ENCODE results near the gene BMP7. TPM values are rescaled to one million over a fixed set of nuclear protein-coding genes. Genes with fewer than 3 reads are reported as not detected.

The BMP7 gene
- total and polyA plus RNA-seq, 2 of the 13 experiments (the other 11 are each of a cell fraction or from before 2014, with no cell fraction given) = not detected

GRCh38 chr20:57131601-57132391 lies 134.6 kb downstream of the BMP7 start:
- BruUV-seq (replicated peaks) = no TSS peak
- Histone ChIP-seq H3K4me3 (replicated peaks in 1 of 3; ENCODE audit: insufficient read depth in 1 of 3, low read depth in 2 of 3, low read length in 3 of 3) (no peak overlapping the region), H4K20me1 (ENCODE audit: insufficient read depth, low read length) (no peaks in the 10 kb centered on the region), H2AFZ (ENCODE audit: low read length) (no peak overlapping the region), H3K4me1 (ENCODE audit: insufficient read depth, low read length) (peaks cover 19% of the 10 kb centered on the region), H3K27me3 (ENCODE audit: control insufficient read depth in 1 of 2, insufficient read depth in 2 of 2, low read length in 2 of 2) (peaks cover 3 to 13% of the 10 kb centered on the region in 2 experiments; a peak in 1 of 5 replicates), H3K27ac (ENCODE audit: extremely low read length, insufficient read depth, low read length) (no peak overlapping the region), H3K9me3 (ENCODE audit: low read length) (no peaks in the 10 kb centered on the region), H3K79me2 (ENCODE audit: insufficient read depth, low read length) (no peaks in the 10 kb centered on the region), H3K4me2 (ENCODE audit: low read depth, low read length) (no peak overlapping the region), H3K36me3 (replicated peaks in 1 of 2; ENCODE audit: control insufficient read depth in 1 of 2, insufficient read depth in 2 of 2, low read length in 2 of 2) (no peaks in the 10 kb centered on the region), H3K9ac (ENCODE audit: insufficient read depth, low read depth, low read length) (no peak overlapping the region)
- POLR2A ChIA-PET = no interaction called here
- CTCF ChIA-PET (ENCODE audit: low intra/inter-chr PET ratio, low total read pairs) = no interaction called here
- no peak for DNase-seq (ENCODE audit: low spot score)
- intact Hi-C loops (cut with micrococcal nuclease; ENCODE audit: unreplicated experiment) = no loop called here
- ATAC-seq = no peak
- FAIRE-seq = no peak
- TF ChIP-seq ZNF704 (CRISPR knock-in tag; IDR thresholded peaks at IDR 0.05; ENCODE audit: borderline replicate concordance) = no peak
- TF ChIP-seq THAP8 (CRISPR knock-in tag; IDR thresholded peaks at IDR 0.05; ENCODE audit: borderline replicate concordance) = no peak
- TF ChIP-seq SOX13 (IDR thresholded peaks at IDR 0.05) = no peak
- TF ChIP-seq SOX13 (CRISPR knock-in tag; conservative IDR thresholded peaks at IDR 0.05 in 1 of 2, IDR thresholded peaks at IDR 0.05 in 1 of 2) = no peak
- TF ChIP-seq ZNF510 (CRISPR knock-in tag; IDR thresholded peaks at IDR 0.05; ENCODE audit: low read depth) = no peak
- TF ChIP-seq ZNF331 (CRISPR knock-in tag; IDR thresholded peaks at IDR 0.05) = no peak
- no peak for TF ChIP-seq CEBPG (CRISPR knock-in tag; IDR thresholded peaks at IDR 0.05)
- TF ChIP-seq TP53 (CRISPR knock-in tag; conservative IDR thresholded peaks at IDR 0.05) = no peak
- no peak for TF ChIP-seq ZHX1 (CRISPR knock-in tag; IDR thresholded peaks at IDR 0.05; ENCODE audit: low read depth)
- in situ Hi-C loops (cut with HindIII; ENCODE audit: extremely low pct_ligation_motif_present, low pct_unique_long_range_greater_than_20kb) = no loop called here
- 52% methylated on average over 13 of the region's 13 CpGs for WGBS (ENCODE audit: low lambda C conversion rate)
